ENCODE results near the gene FGF5. TPM values are rescaled to one million over a fixed set of nuclear protein-coding genes. Genes with fewer than 3 reads are reported as not detected.

Gene FGF5
- total RNA-seq, 1 donor from 2014 or later, result 2.1 TPM

- H2AFZ ChIP-seq (ENCODE audit: low read depth, low read length), result no peak overlapping the region
- H3K27me3 Mint-ChIP-seq (ENCODE audit: low read depth, unreplicated experiment), result no peaks in the 10 kb centered on the region
- no peaks in the 10 kb centered on the region for H3K36me3 Mint-ChIP-seq (ENCODE audit: low read depth, unreplicated experiment)
- TF ChIP-seq EZH2 (IDR thresholded peaks at IDR 0.05; ENCODE audit: insufficient read depth, low read length) (no peak), CTCF (IDR thresholded peaks at IDR 0.05; ENCODE audit: insufficient read depth, low read depth, low read length) (no peak)
- no peak overlapping the region for H3K27ac Mint-ChIP-seq (ENCODE audit: unreplicated experiment)
- DNase-seq (ENCODE audit: low read depth), result no peak
- no peak overlapping the region for H3K4me2 ChIP-seq (ENCODE audit: low read length)
- H4K20me1 ChIP-seq (ENCODE audit: insufficient read depth, low read length), result no peaks in the 10 kb centered on the region
- FAIRE-seq, result no peak
- H3K36me3 ChIP-seq (ENCODE audit: insufficient read depth, low read length), result no peaks in the 10 kb centered on the region
- no peak overlapping the region for H3K27ac ChIP-seq (ENCODE audit: low read depth, low read length)
- H3K4me1 Mint-ChIP-seq (ENCODE audit: low read depth, unreplicated experiment), result peaks cover 3% of the 10 kb centered on the region
- no peaks in the 10 kb centered on the region for H3K9me3 Mint-ChIP-seq (ENCODE audit: unreplicated experiment)
- no peaks in the 10 kb centered on the region for H3K9me3 ChIP-seq (ENCODE audit: insufficient read depth, low read depth, low read length)
- peaks cover 11% of the 10 kb centered on the region for H3K4me1 ChIP-seq (ENCODE audit: insufficient read depth, low read length)
- no peak overlapping the region for H3K9ac ChIP-seq (ENCODE audit: low read length)
- no peak overlapping the region for H3K4me3 Mint-ChIP-seq (ENCODE audit: unreplicated experiment)
- H3K79me2 ChIP-seq (ENCODE audit: insufficient read depth, low read length), result no peaks in the 10 kb centered on the region
- no peak overlapping the region for H3K4me3 ChIP-seq (ENCODE audit: insufficient read depth, low read depth, low read length)
- no peaks in the 10 kb centered on the region for H3K27me3 ChIP-seq (ENCODE audit: insufficient read depth, low read length)
Observed at GRCh38 chr4:80321341-80321740, 54.9 kb downstream of the FGF5 start.

GRCh38 chr4:80321776-80322175 lies 55.3 kb downstream of the FGF5 start:
- H3K4me3 ChIP-seq (ENCODE audit: insufficient read depth, low read depth, low read length), result no peak overlapping the region
- no peak overlapping the region for H3K4me2 ChIP-seq (ENCODE audit: low read length)
- no peaks in the 10 kb centered on the region for H3K79me2 ChIP-seq (ENCODE audit: insufficient read depth, low read length)
- H3K27me3 ChIP-seq (ENCODE audit: insufficient read depth, low read length), result no peaks in the 10 kb centered on the region
- TF ChIP-seq EZH2 (IDR thresholded peaks at IDR 0.05; ENCODE audit: insufficient read depth, low read length) (no peak), CTCF (IDR thresholded peaks at IDR 0.05; ENCODE audit: insufficient read depth, low read depth, low read length) (no peak)
- no peaks in the 10 kb centered on the region for H3K9me3 ChIP-seq (ENCODE audit: insufficient read depth, low read depth, low read length)
- H3K4me3 Mint-ChIP-seq (ENCODE audit: unreplicated experiment), result no peak overlapping the region
- no peaks in the 10 kb centered on the region for H3K36me3 ChIP-seq (ENCODE audit: insufficient read depth, low read length)
- peaks cover 3% of the 10 kb centered on the region for H3K4me1 Mint-ChIP-seq (ENCODE audit: low read depth, unreplicated experiment)
- no peak overlapping the region for H3K9ac ChIP-seq (ENCODE audit: low read length)
- no peaks in the 10 kb centered on the region for H4K20me1 ChIP-seq (ENCODE audit: insufficient read depth, low read length)
- no peaks in the 10 kb centered on the region for H3K9me3 Mint-ChIP-seq (ENCODE audit: unreplicated experiment)
- H3K27ac ChIP-seq (ENCODE audit: low read depth, low read length), result no peak overlapping the region
- H3K27me3 Mint-ChIP-seq (ENCODE audit: low read depth, unreplicated experiment), result no peaks in the 10 kb centered on the region
- no peak overlapping the region for H2AFZ ChIP-seq (ENCODE audit: low read depth, low read length)
- no peaks in the 10 kb centered on the region for H3K36me3 Mint-ChIP-seq (ENCODE audit: low read depth, unreplicated experiment)
- FAIRE-seq (no peak), DNase-seq (ENCODE audit: low read depth) (no peak)
- peaks cover 11% of the 10 kb centered on the region for H3K4me1 ChIP-seq (ENCODE audit: insufficient read depth, low read length)
- H3K27ac Mint-ChIP-seq (ENCODE audit: unreplicated experiment), result no peak overlapping the region

GRCh38 chr4:80322716-80323115 lies 56.3 kb downstream of the FGF5 start:
- H3K9me3 ChIP-seq (ENCODE audit: insufficient read depth, low read depth, low read length), result no peaks in the 10 kb centered on the region
- H3K4me1 Mint-ChIP-seq (ENCODE audit: low read depth, unreplicated experiment), result peaks cover 3% of the 10 kb centered on the region
- TF ChIP-seq CTCF (IDR thresholded peaks at IDR 0.05; ENCODE audit: insufficient read depth, low read depth, low read length), result peak; percentile 37
- no peak for TF ChIP-seq EZH2 (IDR thresholded peaks at IDR 0.05; ENCODE audit: insufficient read depth, low read length)
- peaks cover 11% of the 10 kb centered on the region for H3K4me1 ChIP-seq (ENCODE audit: insufficient read depth, low read length)
- H2AFZ ChIP-seq (ENCODE audit: low read depth, low read length), result no peak overlapping the region
- H3K36me3 ChIP-seq (ENCODE audit: insufficient read depth, low read length), result no peaks in the 10 kb centered on the region
- H3K27me3 ChIP-seq (ENCODE audit: insufficient read depth, low read length), result no peaks in the 10 kb centered on the region
- H3K79me2 ChIP-seq (ENCODE audit: insufficient read depth, low read length), result no peaks in the 10 kb centered on the region
- DNase-seq (ENCODE audit: low read depth) (peak; percentile 47), FAIRE-seq (peak; percentile 84)
- no peaks in the 10 kb centered on the region for H4K20me1 ChIP-seq (ENCODE audit: insufficient read depth, low read length)
- H3K4me3 Mint-ChIP-seq (ENCODE audit: unreplicated experiment), result no peak overlapping the region
- H3K27ac Mint-ChIP-seq (ENCODE audit: unreplicated experiment), result no peak overlapping the region
- H3K36me3 Mint-ChIP-seq (ENCODE audit: low read depth, unreplicated experiment), result no peaks in the 10 kb centered on the region
- H3K9ac ChIP-seq (ENCODE audit: low read length), result no peak overlapping the region
- no peak overlapping the region for H3K4me3 ChIP-seq (ENCODE audit: insufficient read depth, low read depth, low read length)
- H3K4me2 ChIP-seq (ENCODE audit: low read length), result peak overlapping the region; percentile 19
- H3K9me3 Mint-ChIP-seq (ENCODE audit: unreplicated experiment), result no peaks in the 10 kb centered on the region
- no peak overlapping the region for H3K27ac ChIP-seq (ENCODE audit: low read depth, low read length)
- no peaks in the 10 kb centered on the region for H3K27me3 Mint-ChIP-seq (ENCODE audit: low read depth, unreplicated experiment)

Data from astrocyte (in vitro differentiated cells and primary cell).